GM13977 (cell line): ENCODE results near the gene POLN.

Experiments used
- DNase-seq: peaks from one replicate; pipeline ENCODE4 v3.0.0; 2012; ENCODE audit warnings: low spot score
- CTCF ChIP-seq: IDR thresholded peaks from 2 replicates; pipeline ENCODE4 v1.5.1; 2012; ENCODE audit warnings: mild to moderate bottlenecking, control low read depth; ENCODE audit not compliant: insufficient read depth; ENCODE audit errors: extremely low read depth, missing control alignments
- in situ Hi-C: fragments of 300-500 bp; cut with MboI; formaldehyde crosslinking; loops from one replicate; pipeline ENCODE4 v1.12.0; 2022; ENCODE audit warnings: low sequenced_read_pairs, low pct_unique_long_range_greater_than_20kb, mixed read lengths, inconsistent platforms; ENCODE audit not compliant: unreplicated experiment

POLN gene

GRCh38 chr4:2274320-2275043 lies 32.6 kb upstream of the POLN start:
- no peak for TF ChIP-seq CTCF

GRCh38 chr4:2273657-2274319 lies 31.9 kb upstream of the POLN start:
- TF ChIP-seq CTCF, result no peak
- in situ Hi-C loops, result no loop called here
- DNase-seq, result no peak

More at GRCh38 chr4:2274320-2275043, 32.6 kb upstream of the POLN start:
- in situ Hi-C loops, result no loop called here
- no peak for DNase-seq

GRCh38 chr4:2273221-2273620 lies 31.3 kb upstream of the POLN start:
- in situ Hi-C loops, result no loop called here
- no peak for TF ChIP-seq CTCF
- no peak for DNase-seq

- DNase-seq, result no peak
- in situ Hi-C loops, result no loop called here
- no peak for TF ChIP-seq CTCF
These were observed 30.9 kb upstream of the POLN start for GRCh38 chr4:2272828-2273120.

GRCh38 chr4:2272026-2272827 lies 30.3 kb upstream of the POLN start:
- no peak for TF ChIP-seq CTCF
- no peak for DNase-seq
- in situ Hi-C loops, result no loop called here

- in situ Hi-C loops, result no loop called here
- no peak for TF ChIP-seq CTCF
- no peak for DNase-seq
These were observed 29.5 kb upstream of the POLN start for GRCh38 chr4:2271279-2272025.
